ENCODE data around the gene GAS2L1.

Gene GAS2L1

GRCh38 chr22:29275819-29276565 is 30.5 kb upstream of the GAS2L1 start:
- no peak for DNase-seq

- DNase-seq = no peak
These were observed 28.5 kb upstream of the GAS2L1 start for GRCh38 chr22:29277927-29278326.

DNA sequence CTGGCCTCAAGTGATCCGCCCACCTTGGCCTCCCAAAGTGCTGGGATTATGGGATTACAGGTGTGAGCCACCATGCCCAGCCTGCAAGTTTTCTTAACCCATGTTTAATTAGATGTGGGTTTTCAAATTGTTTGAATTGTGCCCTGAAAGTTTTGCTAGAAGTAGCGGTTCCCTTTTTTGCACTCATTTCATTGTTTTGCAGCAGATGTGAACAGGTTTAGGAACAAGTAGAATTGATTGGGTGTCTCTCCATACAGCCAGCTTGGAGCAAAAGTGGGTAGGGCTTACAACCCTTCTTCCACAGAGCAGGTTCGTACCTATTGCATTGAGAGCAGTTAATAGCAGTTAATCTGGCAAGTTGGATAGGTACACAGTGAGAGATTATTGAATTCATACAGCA is 22.3 kb upstream of the GAS2L1 start:
- no peak for DNase-seq

DNA sequence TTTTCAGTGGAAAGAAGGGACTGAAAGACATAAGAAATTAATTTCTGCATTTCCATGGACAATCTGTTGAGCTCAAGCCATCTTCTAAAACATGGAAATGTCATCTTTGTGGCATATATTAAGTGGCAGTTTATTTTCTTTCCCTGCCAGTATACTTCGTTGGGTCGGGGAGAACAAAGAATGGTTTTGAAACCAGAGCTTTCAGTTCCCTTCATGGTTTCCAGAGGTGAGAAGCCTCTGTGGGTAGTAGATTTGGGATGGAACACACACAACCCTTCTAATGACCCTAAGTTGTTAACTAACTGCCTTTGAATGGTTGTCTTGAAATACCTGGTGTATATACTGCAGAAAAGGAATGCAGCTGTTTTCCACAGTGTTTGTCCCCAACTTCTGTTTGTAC is 17.6 kb upstream of the GAS2L1 start:
- DNase-seq = no peak

DNA sequence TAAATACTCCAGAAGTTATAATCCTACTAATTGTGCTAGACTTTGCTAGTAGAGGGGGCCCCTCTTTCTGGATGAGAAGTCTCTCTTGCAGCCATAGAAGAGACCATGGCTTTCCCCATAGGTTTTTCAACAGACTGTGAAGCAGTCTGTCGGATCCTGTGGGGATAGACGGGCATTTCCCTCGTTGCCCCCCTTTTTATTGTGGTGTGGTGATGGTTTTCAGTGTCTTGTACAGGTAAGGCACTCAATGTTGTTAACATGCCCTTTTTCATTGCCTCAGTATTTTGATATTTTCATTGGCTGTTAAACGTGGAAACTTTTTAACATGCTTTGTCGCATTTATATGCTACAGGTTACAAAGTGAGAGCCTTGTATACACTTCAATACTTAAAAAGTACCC is 16.4 kb upstream of the GAS2L1 start:
- DNase-seq = no peak

DNA sequence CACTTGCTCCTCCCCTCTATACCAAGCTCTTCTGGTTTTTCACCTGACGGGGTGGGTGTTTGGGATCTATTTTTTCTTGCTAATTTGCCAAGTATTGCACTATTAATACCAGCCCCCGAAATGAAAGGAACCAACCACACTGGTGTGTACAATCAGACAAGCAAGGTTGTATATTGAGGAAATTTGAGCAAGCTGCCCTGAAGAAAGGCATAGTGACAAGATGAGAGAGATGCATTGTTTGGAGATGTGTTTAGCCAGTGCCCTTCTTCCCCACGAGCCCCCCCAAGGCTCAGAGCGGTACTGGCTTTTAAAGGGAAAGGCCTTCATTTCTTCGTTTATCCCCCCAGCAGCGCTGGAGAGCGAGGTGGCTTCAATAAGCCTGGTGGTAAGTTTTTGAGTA is 15.2 kb upstream of the GAS2L1 start:
- no peak for DNase-seq

DNA sequence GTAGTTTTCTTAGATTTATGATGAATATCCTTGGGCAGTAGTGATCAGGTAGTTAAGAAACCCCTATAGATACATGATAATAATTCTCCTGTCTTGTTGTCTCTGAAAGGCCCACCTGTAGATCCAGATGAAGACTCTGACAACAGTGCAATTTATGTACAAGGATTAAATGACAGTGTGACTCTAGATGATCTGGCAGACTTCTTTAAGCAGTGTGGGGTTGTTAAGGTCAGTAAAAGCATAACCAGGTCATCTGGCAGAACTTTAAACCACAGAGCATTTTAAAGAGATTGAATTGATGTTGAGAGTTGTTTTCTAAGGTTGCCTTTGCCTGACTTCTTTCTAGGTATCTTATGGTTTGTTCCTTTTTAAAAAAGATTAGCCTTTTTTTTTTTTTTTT is 14.1 kb upstream of the GAS2L1 start:
- no peak for DNase-seq

- no peak for DNase-seq
These were observed 7.8 kb upstream of the GAS2L1 start for GRCh38 chr22:29298641-29299040.

DNA sequence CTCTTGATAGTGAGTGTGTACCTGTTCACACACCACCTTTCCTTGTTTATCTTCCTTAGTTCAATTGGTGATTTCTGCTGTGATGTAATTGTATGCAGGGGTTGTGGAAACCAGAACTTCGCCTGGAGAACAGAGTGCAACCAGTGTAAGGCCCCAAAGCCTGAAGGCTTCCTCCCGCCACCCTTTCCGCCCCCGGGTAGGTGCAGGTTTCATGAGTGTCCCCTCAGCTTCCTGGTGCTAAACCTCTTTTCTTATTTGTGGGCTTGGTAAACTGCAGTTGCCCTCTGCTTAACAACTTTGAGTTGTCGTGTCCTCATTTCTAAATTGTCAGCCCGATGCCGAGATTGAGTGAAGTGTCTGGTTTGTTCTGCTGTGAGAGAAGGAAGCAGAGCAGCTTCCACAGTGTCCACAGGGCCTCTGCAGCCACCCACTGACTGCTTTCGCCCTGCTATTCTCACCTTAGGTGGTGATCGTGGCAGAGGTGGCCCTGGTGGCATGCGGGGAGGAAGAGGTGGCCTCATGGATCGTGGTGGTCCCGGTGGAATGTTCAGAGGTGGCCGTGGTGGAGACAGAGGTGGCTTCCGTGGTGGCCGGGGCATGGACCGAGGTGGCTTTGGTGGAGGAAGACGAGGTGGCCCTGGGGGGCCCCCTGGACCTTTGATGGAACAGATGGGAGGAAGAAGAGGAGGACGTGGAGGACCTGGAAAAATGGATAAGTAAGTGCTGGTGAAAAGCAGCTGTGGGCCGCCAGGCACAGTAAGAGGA is 7.1 kb upstream of the GAS2L1 start:
- no peak for DNase-seq

GRCh38 chr22:29300467-29300806 is 6.0 kb upstream of the GAS2L1 start:
- DNase-seq = no peak

DNA sequence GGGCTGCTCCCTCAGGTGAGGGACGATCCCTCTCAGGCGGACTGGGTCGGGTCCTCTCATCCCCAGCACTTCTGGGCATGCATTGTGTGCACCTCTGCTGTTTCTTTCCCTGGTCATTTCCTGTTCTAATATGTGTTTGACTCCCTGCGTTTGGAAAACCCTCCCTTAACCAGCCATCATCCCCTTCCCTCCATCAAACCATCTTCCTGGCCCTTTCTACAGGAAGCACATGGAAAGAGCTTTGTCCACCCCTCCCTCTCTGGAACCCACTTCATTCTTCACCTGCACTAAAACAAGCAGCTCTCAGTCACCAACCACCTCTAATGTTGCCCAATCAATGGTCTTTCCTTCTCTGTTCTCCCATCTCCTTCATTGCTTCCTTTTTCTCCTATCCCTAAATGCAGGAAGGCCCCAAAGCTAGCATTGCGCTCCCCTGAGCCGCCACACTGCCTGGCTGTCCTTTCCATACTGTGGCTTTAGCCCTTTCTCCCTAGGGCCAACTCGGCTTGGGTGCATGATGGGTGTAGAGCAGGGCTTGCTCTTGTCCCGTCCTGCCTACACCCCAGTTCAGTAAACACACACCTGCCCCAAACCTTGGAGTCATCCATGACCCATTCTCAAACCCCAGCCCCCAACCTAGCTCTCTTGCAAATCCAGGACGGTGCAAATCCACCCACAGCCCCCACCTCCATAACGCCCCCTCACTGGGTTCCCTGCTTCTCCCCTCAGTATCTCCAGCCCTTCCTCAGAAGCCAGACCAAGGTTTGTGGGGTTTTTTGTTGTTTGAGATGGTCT is 5.4 kb upstream of the GAS2L1 start:
- DNase-seq = no peak

GRCh38 chr22:29301716-29302401 is 4.6 kb upstream of the GAS2L1 start:
- no peak for DNase-seq

GRCh38 chr22:29302402-29302680 is 4.1 kb upstream of the GAS2L1 start:
- DNase-seq = no peak

DNA sequence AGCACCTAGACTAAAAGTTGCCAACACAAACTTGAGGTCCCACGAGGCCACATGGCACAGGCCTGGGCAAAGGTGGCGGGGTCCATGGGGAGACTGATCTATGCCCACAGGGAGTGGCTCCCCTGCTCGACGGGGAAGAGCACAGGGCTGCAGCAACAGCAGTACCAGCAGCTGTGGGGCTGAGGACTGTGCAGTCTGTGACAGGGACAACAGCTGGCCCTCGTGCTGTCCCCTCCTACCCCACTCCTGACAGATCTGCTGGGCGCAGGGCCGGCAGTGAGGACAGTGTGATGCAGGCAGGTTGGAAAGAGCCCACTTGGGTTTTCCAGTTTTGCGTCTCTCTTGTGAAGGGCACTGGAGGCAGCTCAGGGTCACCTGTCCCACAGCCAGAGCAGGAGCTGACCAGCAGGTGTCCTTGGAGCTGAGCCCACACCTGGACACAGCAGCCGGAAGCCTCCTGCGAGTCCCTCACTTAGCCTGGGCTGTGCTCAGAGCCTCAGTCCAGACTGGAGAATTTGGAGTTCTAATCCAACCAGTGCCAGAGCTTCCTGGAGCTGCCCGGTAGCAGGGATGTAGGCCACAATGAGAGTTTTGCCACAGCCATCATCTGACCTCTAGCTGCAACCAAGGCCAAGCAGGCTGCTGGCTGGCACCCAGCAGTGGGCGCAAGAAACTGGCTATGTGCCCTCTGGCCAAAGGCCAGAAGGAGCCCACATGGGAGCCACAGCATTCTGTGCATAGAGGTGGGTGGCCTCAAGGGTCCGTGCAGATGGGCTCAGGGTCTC is 3.6 kb upstream of the GAS2L1 start:
- DNase-seq = peak; percentile 49

DNA sequence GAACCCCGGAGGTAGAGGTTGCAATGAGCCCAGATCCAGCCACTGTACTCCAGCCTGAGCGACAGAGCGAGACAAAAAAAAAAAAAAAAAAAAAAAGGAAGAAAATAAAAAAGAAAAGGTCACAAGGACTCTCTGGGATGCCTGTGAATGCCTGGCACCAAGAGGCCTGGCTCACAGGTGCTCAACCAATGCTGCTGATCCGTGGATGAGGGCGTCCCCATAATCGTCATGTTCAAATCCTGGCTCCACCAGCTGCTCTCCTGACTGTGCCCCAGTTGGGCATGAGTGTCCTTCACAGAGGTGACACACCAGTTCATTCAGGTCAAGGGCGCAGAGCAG is 645 bp upstream of the GAS2L1 start:
- no peak for DNase-seq

- peak; percentile 89 for DNase-seq
These were observed 565 bp downstream of the GAS2L1 start for GRCh38 chr22:29306835-29307595.

- DNase-seq = peak; percentile 39
These were observed 1.2 kb downstream of the GAS2L1 start for GRCh38 chr22:29307596-29308147.

DNA sequence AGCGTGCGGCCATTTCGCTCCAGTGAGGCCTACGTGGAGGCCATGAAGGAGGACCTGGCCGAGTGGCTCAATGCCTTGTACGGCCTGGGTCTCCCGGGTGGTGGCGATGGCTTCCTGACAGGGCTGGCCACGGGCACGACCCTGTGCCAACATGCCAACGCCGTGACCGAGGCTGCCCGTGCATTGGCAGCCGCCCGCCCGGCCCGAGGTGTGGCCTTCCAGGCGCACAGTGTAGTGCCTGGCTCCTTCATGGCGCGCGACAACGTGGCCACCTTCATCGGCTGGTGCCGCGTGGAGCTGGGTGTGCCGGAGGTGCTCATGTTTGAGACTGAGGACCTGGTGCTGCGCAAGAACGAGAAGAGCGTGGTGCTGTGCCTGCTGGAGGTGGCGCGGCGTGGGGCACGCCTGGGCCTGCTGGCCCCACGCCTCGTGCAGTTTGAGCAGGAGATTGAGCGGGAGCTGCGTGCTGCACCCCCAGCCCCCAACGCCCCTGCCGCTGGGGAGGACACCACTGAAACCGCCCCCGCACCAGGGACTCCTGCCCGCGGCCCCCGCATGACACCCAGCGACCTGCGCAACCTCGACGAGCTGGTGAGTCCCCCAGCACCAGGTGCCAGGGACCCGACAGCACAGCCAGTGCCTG is 1.8 kb downstream of the GAS2L1 start:
- DNase-seq = peak; percentile 38

GRCh38 chr22:29308791-29309262 is 2.4 kb downstream of the GAS2L1 start:
- DNase-seq = peak; percentile 51

DNA sequence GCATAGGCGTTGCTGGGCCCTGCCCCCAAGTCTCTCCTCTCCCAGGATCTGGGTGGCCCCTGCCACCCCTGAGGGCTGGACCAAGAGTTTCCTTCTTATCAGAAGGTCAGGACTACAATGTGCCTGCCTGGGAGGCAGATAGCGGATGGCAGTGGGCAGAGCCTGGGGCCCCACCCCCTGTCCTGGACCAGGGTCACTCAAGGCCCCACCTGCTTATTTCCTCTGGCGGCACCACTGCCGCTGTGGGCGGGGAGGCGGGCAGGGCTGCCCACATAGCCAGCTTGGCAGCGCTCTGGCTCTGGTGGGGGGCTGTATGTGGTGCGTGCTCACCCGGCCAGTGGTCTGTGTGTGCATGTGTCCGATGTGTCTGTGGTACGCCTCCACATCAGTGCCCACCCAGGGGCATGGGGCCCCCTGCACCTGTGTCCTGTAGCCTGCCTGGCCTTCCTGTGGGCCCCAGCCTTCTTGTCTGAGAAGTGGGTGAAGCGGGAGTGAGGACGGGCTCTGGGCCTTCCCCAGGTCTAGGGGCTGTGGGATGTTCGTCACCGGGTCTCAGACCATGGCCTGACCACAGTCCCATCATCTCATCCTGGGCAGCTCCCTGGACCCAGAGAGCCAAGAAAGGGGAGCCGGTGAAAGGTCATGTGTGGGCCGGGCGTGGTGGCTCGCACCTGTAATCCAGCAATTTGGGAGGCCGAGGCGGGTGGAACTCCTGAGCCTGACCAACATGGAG is 3.0 kb downstream of the GAS2L1 start:
- DNase-seq = peak; percentile 64
